LoVo (cell line): Measurements from ENCODE around the gene SLC34A3.

Experiments
- DNase-seq: peaks from one replicate; pipeline ENCODE4 v3.0.0-alpha.2; 2016; ENCODE audit warnings: low spot score

Gene SLC34A3

DNA sequence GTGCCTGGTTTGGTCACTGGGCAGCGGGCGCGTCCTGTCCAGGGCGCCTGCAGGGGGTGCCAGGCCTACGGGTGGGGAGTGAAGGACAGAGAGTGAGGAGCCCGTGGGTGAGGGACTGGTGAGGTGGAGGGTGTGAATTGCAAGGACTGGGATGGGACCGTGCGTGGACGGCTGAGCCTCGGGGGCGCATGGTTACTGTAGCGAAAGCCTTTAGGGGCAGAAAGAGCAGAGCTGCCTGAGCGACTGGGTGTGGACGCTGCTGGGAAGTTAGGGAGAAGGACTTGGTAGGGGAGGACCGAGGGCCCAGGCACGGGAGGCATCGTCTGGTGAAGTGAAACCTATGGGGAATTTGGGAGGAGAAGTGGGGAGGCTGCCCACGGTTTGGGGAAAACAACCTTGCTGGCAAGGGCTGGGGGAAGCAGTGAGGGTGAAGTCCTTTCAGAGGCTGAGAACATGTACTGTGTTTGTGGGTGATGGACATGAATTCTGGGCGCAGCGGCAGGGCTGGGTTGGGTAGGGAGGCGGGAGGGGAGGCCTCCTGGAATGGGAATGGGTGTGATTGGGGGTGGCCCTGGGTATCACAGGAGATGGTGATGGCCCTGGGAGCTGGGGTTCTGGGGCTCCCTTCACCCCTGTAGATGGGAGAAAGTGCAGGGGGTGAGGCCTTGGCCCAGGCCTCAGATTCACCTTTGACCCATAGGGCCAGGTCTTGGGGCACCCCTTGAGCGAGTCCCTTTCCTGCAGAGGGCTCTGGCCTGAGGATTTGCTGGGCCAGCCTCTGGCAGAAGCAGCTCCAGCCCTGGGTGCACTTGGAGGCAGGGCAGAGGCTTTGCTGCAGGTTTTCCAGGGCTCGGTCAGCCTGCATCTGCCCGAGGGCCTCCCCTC, 45.1 kb downstream of the SLC34A3 start:
- no peak for DNase-seq

DNA sequence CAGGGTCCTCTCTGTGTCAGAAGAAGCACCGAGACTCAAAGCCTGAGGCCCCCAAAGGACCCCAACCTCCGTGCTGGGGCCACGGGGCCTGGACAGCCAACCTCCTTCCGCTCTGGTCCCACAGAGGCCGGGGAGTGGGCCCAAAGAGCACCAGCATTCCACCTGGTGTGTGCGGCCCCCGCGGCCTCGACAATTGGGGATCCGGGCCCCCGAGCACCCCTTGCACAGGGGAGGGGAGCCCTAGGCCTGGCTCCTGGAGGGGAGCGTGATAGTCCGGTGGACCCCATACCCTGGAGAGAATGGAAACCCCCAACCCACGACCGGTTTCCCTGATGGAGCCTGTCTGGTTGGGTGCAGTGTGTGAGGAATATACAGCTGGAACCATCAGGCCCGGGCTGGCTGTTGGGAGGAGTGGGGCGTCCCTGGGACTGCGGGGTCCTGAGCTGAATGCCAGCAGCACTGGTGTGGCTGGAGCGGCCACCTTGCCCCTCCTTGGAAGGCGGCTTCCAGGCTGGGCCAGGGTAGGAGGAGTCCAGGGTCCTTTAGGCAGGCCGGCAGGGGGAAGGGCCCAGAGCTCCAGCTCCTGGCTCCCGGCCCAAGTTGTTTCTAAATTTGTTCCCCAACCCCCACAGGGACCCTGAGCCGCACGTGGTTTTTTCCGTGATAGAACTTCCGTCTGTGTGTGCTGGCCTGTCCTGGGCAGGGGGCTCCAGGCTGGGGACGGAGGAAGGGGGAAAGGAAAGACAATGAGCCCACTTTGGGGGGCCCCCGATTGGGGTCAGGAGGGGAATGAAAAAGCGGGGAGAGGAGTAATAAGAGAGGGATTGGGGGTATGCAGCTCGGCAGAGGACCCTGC, 46.0 kb downstream of the SLC34A3 start:
- peak; percentile 51 for DNase-seq

DNA sequence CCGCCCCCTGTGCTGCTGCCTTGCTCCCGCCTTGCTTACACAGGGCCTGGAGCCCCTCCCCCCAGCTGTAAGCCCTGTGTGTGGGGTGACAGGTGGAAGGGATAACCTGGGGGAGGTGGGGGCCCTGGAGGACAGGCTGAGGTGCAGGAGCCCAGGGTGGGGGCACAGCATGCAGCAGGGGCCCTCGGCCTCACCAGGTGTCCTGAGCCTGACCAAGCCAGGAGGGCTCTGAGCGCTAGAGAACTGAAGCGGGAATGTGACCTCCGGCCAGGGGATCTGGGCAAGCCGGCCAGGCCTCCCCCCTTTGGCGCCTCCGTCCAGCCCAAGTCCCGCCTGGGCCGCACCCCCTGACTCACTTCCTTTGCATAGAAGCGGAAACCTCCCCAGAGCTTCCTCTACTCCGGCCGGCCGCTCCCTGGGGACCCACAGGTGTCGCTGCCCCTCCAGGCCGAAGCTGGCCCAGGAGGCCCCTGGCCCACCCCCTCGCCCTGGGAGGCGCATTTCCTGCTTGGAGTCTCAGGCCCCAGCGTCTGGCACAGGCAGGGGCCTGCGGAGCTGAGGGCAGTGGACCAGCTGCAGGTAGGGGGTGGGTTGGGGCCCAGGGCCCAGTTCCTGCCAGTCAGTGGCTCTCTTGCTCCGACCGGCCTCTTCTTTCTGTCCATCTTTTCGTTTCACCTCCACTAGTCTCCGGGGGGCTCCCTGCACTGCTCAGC, 46.8 kb downstream of the SLC34A3 start, which contains the start of gene TOR4A:
Gene TOR4A (plus strand): TSS at position 398 of the 713 bp plus-strand sequence. CDS start 964 bp downstream, outside the sequence.
- peak; percentile 94 for DNase-seq

DNA sequence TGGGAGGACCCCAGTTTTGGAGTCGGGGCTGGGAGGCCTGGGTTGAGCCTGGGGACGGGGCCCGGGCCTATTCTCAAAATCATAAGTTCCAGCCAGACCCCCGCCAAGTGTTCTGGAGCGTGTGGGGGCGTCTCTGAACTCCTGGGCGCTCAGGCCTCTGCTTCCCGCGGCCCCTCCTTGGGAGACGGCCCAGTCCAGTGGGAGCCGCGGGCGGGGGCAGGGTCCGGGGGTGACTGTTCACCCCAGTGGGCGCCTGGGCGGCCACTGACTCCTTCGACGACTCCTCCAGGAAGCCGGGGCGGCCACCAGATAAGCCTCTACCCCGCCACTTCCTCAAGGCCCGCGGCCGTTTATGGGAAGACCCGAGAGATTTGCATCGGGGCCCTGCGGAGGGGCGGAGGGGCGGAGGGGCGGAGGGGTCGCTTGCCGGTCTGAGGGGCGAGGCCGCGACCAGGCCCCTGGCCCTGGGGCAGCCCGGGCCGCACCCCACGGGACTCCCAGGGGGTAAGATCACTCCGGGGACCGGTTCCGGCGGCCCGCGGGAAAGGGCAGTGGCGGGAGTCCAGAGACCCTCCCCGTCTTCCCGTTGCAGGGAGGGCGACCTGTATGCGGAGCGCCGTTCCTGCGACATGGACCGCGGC, 47.5 kb downstream of the SLC34A3 start:
- no peak for DNase-seq

DNA sequence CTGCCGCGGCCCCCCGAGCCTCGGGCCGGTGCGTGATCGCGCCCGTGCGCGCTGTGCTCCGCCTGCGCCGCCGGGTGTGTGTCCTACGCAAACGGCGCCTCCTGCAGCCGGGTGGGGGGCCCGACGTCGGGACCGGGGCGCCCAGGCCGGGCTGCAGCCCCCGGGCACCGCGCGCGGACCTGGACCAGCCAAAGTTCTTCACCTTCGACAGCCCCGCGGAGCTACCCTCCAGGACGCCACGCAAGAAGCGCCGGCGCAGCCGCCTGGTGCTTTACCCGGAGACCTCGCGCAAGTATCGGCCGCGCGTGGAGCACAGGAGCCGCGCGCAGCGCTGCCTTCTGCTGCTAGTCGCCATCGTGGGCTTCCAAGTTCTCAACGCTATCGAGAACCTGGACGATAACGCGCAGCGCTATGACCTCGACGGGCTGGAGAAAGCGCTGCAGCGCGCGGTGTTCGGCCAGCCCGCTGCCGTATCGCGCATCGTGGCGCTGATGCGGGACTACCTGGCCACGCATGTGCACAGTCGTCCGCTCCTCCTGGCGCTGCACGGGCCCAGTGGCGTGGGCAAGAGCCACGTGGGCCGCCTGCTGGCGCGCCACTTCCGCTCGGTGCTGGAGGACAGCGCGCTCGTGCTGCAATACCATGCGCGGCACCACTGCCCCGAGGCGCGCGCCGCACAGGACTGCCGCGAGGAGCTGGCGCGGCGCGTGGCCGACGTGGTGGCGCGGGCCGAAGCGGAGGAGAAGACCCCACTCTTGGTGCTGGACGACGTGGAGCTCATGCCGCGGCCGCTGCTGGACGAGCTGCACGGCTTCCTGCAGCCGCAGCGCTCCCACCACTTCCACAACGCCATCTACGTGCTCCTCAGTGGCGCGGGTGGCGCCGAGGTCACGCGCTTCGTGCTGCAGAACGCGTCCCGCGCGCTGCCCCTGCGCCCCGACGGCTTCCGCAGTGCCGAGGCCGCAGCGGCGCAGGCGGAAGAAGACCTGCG, 48.3 kb downstream of the SLC34A3 start:
- DNase-seq, result no peak

DNA sequence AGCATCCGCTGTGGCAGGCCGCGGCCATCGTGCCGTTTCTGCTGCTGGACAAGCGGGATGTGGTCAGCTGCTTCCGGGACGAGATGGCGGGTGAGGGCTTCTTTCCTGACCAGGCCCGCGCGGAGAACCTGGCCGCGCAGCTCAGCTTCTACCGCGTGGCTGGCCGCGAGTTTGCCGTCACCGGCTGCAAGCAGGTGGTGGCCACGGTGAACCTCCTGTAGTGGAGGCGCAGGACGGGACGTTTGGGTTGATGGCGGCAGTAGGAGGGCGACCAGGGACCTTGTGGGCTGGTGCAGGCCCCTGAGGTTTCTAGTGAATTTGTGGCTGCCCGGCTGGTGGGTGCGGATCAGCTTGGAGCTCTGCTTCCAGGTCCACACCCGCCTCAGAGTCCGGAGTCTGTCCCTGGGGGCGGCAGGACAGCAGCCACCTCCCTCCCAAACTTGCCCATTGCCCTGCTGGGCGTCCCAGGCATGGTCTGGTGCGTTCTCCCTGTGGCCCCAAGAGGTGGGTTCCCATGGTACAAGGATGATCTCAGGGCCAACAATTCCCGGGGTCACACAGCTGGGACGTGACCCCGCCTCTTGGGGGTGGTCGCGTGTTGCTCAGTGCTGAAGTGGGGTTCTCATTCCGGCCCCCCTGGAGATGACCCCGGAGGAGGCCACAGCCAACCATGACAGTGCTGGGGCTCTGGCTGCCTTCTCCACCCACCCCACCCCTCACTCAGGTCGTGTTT, 49.2 kb downstream of the SLC34A3 start:
- no peak for DNase-seq

DNA sequence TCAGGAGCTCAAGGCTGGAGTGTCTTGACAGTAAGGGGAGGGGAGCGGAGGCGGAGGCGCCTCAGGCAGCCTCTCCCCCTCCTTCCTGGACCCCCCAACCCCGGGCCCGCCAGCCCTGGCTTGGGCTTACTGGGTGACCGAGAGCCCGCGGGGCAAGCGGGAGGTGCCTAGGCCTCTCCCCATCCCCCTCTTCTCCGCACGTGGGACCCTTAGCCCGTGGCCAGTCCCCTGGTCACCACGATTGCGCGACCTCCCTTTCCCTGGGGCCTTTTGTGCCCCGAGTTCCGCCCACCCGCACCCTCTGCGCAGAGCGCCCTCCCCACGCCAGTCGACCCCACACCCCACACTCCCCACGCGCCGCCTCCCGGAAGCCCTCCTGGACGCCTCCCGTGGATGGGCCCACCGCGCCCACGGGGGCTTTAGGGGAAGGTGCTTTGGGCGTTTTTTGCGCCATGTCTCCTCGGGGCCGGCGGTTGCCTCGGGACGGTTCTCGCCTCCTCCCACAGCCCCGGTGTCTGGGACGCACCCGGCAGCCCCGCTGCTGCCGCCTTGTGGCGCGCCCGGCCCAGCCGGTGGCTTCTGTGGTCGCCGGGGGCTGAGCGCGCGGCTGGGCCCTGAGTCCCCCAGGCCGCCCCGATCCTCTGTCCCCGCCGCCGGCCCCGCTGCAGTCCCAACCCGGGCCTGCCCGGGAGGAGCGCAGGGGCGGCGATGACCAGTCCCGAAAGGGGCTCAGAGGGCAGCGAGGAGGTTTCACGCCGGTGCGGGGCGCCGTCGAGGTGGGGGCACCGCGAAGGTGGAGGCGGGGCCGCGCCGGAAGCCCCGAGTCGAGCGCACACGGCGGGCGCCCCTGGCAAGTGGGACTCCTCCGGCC, 50.0 kb downstream of the SLC34A3 start:
- DNase-seq, result no peak

DNA sequence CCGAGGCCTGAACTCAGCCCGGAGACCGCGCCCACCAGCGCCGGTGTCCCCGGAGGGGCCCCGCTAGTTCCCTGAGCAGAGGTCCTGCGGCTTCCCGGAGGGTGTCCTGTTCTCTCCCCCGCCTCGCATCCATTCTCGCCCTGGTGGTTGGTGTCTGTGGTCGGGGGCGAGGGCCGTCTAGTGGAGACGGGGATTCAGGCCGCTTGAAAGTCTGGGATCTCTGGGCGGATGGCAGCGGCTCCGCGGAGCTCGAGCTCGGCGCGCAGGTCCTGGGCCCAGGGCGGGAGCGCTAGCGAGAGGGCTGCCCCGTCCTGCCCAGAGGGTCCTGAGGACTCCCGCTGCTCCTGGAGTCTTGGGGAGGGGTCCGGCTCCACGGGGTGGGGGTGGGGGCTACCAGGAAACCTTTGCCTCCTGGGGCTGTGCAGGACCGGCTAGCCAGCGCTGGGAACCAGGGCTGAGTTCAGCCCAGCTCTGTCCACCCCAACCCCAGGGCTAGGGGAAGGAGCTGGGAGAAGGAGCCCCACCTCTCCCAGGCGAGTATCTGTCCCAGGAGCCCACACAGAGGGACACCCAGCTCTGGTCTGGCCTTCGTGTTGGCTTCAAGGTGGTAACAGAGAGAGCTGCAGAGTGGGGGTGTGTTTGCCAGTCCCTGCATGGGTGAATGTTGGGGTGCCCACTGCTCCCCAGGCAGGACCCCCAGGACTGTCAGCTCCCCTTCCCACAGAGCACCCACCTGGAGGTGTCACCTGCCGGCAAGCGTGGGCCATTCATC, 50.8 kb downstream of the SLC34A3 start:
- no peak for DNase-seq
